IPS-20b (cell line): ENCODE results near the gene GNA14.

Experiments used
- H3K27ac ChIP-seq: one replicate; pipeline ENCODE4 v1.5.1; 2013; ENCODE audit warnings: low read length
- H3K27me3 ChIP-seq: 2 replicates; pipeline ENCODE4 v1.6.1; 2013; ENCODE audit warnings: mild to moderate bottlenecking, low read length, inconsistent platforms; ENCODE audit not compliant: insufficient read depth
- H3K36me3 ChIP-seq: 2 replicates; pipeline ENCODE4 v1.6.1; 2013; ENCODE audit warnings: low read depth, mild to moderate bottlenecking, inconsistent platforms, low read length, moderate library complexity; ENCODE audit not compliant: insufficient read depth
- H3K4me1 ChIP-seq: 2 replicates; pipeline ENCODE4 v1.6.1; 2013; ENCODE audit warnings: mild to moderate bottlenecking, control low read depth, inconsistent platforms, low read length, moderate library complexity; ENCODE audit not compliant: insufficient read depth
- H3K4me3 ChIP-seq: 2 replicates; pipeline ENCODE4 v1.5.1; 2013; ENCODE audit warnings: mild to moderate bottlenecking, low read length, inconsistent platforms
- H3K9ac ChIP-seq: 2 replicates; pipeline ENCODE4 v1.6.1; 2013; ENCODE audit warnings: low read depth, mild to moderate bottlenecking, inconsistent platforms, low read length, moderate library complexity
- H3K9me3 ChIP-seq: 2 replicates; pipeline ENCODE4 v1.6.1; 2013; ENCODE audit warnings: mild to moderate bottlenecking, low read depth, low read length, inconsistent platforms; ENCODE audit not compliant: insufficient read depth

The GNA14 gene

DNA sequence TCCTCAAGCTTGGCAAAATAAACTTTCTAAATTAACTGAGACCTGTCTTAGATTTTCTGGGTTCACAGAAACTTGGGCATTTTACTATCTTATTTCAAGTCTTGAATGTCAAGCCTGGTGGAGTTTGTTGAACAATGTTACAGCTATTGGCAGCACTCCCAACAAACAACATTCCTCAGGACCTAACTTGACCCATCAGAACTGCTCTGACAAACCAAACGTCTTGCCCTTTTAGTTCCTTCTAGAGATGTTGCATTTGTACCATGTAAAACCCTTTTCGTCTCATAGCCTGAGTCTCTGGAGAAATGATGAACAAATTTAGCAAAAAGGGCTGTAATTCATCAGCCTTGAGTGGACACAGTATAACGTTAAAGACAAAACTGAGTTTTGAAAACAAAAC, 51.1 kb downstream of the GNA14 start:
- H3K36me3 ChIP-seq = no peaks in the 10 kb centered on the region
- no peak overlapping the region for H3K4me3 ChIP-seq
- no peak overlapping the region for H3K9ac ChIP-seq
- H3K9me3 ChIP-seq = no peaks in the 10 kb centered on the region
- H3K4me1 ChIP-seq = peaks cover 26% of the 10 kb centered on the region
- H3K27ac ChIP-seq = no peak overlapping the region
- no peaks in the 10 kb centered on the region for H3K27me3 ChIP-seq

DNA sequence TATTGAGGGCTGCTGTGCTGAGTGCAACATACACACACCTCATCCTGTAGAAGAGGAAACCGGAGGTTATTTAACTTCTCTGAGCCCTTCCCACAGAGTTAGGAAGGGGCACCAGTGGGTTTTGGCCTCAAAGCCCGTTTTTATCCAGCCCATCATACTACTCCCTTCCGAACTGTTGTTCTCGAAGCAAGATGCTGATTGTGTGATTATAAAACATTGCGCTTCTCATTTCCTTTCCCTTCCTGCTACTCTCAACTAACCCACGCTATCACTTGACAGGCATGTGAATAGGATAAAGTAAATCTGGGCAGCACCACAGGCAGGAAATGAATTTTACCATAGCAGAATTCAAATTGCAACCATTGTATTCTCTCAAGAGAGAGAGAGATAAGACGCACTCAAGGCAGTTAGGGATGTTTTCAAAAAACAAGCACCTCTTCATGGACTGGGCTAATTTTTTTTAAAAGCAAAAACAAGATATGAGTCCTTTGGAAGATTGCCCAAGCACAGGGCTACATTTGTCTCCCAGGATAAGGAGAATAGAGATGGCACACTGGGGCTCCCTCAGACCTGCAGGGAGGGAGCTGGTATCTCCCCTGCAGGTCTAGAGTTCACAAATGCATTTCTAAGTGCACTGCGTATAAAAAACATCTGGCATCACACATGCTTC, 52.6 kb downstream of the GNA14 start:
- no peaks in the 10 kb centered on the region for H3K9me3 ChIP-seq
- no peaks in the 10 kb centered on the region for H3K27me3 ChIP-seq
- H3K27ac ChIP-seq = no peak overlapping the region
- peaks cover 13% of the 10 kb centered on the region; the same call in 1 of the 2 replicates for H3K4me1 ChIP-seq
- no peak overlapping the region for H3K9ac ChIP-seq
- no peak overlapping the region for H3K4me3 ChIP-seq
- H3K36me3 ChIP-seq = no peaks in the 10 kb centered on the region

DNA sequence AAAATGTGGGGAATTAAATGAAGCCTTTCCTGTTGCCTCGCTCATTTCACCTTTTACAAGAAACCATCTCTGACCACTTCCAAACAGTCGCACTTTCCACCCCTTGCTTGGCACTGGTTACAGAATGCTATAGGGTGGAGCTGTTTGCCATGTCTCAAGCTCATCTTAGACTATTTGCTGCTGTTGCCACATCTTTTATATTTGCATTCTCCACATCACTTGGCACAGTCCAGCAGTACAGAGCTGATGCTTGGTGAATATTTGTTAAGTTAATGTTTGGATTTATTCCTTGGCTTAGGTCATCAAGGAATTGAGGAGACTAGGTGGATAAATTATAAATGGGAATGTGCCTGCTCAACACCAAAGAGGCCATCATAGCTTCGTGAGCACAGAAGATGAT, 53.2 kb downstream of the GNA14 start:
- H3K9ac ChIP-seq = no peak overlapping the region
- peaks cover 13% of the 10 kb centered on the region; the same call in 1 of the 2 replicates for H3K4me1 ChIP-seq
- no peaks in the 10 kb centered on the region for H3K36me3 ChIP-seq
- H3K27me3 ChIP-seq = no peaks in the 10 kb centered on the region
- H3K27ac ChIP-seq = no peak overlapping the region
- H3K4me3 ChIP-seq = no peak overlapping the region
- H3K9me3 ChIP-seq = no peaks in the 10 kb centered on the region

DNA sequence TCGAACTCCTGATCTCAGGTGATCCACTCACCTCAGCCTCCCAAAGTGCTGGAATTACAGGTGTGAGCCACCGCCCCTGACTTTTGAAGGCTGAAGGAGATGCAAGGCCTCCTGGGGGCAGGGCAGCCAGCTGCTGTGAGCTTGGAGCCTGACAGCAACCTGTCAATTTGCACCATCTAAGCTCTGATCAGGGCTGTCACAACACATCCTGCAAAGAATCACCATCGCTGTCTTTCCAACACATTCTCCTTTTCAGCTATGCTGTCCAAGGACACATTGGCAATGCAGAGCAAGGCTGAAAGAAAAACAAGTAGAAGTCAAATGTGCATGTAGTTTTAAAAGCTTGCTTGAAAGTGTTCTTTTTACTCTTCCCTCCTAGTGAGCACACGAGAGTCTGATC, 54.6 kb downstream of the GNA14 start:
- H3K9me3 ChIP-seq = no peaks in the 10 kb centered on the region
- H3K36me3 ChIP-seq = no peaks in the 10 kb centered on the region
- H3K27ac ChIP-seq = no peak overlapping the region
- H3K27me3 ChIP-seq = no peaks in the 10 kb centered on the region
- no peak overlapping the region for H3K9ac ChIP-seq
- no peak overlapping the region for H3K4me3 ChIP-seq
- peaks cover 24% of the 10 kb centered on the region for H3K4me1 ChIP-seq

DNA sequence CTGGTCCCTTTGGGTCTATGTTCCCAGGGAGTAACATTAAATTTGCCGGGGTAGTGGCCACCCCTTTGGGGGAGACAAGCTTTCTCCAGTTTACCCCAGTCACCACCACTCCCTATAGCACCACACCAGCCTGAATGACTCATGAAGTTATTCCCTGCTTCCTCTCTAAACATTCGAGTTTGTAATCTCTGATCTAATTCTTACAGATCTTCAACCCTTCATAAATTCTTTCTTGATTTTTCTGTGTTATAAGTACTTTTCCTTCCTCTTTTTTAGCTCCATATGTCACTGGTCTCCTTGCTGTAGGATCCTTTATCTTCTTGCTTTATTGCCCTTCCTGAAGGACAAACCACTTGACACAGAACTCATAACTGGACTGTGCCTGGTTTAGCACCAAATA, 55.6 kb downstream of the GNA14 start:
- Histone ChIP-seq H3K4me1 (peaks cover 34% of the 10 kb centered on the region), H3K9me3 (no peaks in the 10 kb centered on the region), H3K36me3 (no peaks in the 10 kb centered on the region), H3K4me3 (no peak overlapping the region), H3K9ac (no peak overlapping the region), H3K27me3 (no peaks in the 10 kb centered on the region), H3K27ac (no peak overlapping the region)

DNA sequence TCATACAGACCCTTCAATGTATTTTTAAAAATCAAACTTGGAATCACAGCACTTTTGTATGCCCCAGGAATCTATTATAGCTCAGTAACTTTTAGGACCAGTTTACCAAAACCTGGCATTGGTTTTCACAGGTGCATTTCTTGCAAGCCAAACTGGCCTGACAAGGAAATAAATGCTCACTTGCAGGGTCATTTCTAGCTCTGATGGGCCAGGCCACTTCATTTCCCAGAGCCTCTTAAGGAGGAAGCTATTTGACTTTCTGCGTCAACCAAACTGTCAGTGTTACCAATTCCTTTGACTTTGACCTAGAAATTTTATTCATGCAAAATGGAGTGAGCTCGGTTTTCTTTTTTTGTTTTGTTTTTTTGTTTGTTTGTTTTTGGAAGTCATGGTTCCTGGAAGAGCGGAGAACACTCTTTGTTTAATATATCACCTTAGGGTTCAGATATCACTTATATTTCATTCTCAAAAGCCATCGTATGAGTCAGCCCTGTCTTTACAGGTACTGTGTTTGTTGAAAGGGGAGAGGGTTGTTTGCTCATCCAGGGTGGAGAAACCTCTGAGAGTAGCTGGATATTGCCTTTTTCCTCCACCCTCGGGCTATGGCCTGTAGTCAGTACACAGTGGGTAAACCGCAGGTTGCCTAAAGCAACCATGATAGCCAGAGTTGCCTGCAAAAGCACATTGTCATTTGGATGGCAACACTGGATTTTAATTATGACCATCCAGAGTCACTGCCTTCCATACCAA, 58.9 kb downstream of the GNA14 start:
- Histone ChIP-seq H3K9me3 (no peaks in the 10 kb centered on the region), H3K9ac (peak overlapping the region; percentile 31; the same call in 1 of the 2 replicates), H3K27ac (peak overlapping the region; percentile 10), H3K4me1 (peaks cover 49% of the 10 kb centered on the region), H3K36me3 (no peaks in the 10 kb centered on the region), H3K27me3 (no peaks in the 10 kb centered on the region), H3K4me3 (no peak overlapping the region)

DNA sequence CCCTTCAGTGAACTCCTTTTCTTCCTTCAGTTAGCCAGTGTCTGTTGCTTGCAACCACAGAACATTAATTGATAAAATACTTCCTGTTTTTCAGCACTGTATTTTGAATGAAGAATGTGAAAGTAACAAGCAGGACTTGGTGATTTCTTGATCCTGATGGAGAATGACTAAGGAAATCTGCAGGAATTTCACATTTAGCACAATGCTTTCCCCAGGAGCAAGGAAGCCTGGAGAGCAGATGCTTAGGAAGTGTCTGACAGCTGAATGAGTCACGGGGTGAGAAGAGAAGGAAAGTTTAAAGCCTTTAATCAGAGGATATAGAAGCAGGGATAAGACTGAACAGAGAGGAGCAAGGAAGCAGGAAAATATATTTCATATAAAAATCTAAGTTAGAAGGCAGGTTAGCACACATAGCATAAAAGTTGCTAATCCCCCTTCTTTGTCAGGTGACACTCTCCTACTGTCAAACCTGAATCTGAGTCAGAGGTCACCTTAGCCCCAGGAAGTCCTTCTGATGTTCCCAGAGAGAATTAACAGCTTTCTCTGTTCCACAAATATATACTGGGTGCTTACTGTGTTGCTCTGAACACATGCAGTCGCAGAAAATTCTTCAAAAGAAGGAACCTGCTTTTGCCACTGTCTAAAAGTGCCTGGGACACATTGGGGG, 59.7 kb downstream of the GNA14 start:
- H3K27me3 ChIP-seq = no peaks in the 10 kb centered on the region
- peaks cover 57% of the 10 kb centered on the region for H3K4me1 ChIP-seq
- H3K27ac ChIP-seq = peak overlapping the region; percentile 10
- peak overlapping the region; percentile 31; the same call in 1 of the 2 replicates for H3K9ac ChIP-seq
- no peak overlapping the region for H3K4me3 ChIP-seq
- H3K9me3 ChIP-seq = no peaks in the 10 kb centered on the region
- H3K36me3 ChIP-seq = no peaks in the 10 kb centered on the region

DNA sequence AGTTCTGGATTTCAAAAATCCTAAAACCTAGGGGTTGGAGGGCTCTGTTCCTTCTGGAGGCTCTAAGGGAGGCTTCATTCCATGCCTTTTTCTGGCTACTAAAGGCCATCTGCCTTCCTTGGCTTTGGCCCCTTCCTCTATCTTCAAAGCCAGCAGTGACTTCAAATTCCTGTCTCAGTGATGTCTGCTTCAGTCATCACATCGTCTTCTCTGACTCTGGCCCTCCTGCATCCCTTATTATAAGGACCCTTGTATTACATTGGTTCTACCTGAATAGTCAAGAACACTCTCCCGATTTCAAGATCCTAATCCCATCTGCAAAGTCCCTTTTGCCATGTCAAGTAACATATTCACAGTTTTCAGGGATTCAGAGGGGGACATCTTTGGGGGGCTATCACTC, 60.3 kb downstream of the GNA14 start:
- H3K9me3 ChIP-seq = no peaks in the 10 kb centered on the region
- no peaks in the 10 kb centered on the region for H3K27me3 ChIP-seq
- peak overlapping the region; percentile 10 for H3K27ac ChIP-seq
- H3K9ac ChIP-seq = peak overlapping the region; percentile 26; the same call in 1 of the 2 replicates
- no peak overlapping the region for H3K4me3 ChIP-seq
- no peaks in the 10 kb centered on the region for H3K36me3 ChIP-seq
- peaks cover 62% of the 10 kb centered on the region for H3K4me1 ChIP-seq

DNA sequence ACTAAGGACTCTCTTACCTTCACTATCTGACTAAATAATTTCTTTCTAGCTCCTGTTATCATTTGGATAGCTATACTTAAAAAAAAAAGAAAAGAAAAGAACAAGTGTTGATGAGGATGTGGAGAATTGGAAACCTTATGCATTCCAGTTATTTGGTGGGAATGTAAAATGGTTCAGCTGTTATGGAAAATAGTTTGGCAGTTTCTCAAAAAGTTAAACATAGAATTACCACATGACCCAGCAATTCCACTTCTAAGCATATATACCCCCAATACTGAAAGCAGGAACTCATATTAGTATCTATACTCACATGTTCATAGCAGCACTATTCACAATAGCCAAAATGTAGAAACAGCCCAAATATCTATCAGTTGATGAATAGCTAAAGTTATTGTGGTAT, 61.1 kb downstream of the GNA14 start:
- Histone ChIP-seq H3K27ac (no peak overlapping the region), H3K36me3 (no peaks in the 10 kb centered on the region), H3K27me3 (no peaks in the 10 kb centered on the region), H3K4me3 (no peak overlapping the region), H3K9ac (no peak overlapping the region), H3K9me3 (no peaks in the 10 kb centered on the region), H3K4me1 (peaks cover 64% of the 10 kb centered on the region)

DNA sequence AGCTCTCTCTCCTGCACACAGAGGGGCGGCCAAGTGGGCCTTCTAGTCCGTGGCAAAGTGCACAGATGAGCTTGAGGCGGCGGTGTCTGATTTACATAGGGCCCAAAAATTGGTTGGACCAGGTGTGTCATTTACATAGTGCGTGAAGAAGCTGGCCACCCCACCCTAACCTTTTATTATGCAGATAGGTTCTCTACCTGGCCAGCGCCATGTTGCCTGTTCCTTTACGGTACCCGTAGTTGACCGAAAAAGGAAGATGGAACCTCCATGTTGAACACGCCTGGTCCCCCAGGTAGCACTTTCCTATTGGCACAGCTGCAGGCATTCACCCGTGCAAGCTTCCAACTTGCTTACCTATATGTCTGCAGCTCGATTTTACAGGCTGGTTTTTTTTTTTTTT, 61.5 kb downstream of the GNA14 start:
- H3K4me3 ChIP-seq = no peak overlapping the region
- H3K27me3 ChIP-seq = no peaks in the 10 kb centered on the region
- H3K36me3 ChIP-seq = no peaks in the 10 kb centered on the region
- H3K4me1 ChIP-seq = peaks cover 64% of the 10 kb centered on the region
- H3K9me3 ChIP-seq = no peaks in the 10 kb centered on the region
- peak overlapping the region; percentile 92 for H3K27ac ChIP-seq
- H3K9ac ChIP-seq = no peak overlapping the region; the same call in 1 of the 2 replicates

DNA sequence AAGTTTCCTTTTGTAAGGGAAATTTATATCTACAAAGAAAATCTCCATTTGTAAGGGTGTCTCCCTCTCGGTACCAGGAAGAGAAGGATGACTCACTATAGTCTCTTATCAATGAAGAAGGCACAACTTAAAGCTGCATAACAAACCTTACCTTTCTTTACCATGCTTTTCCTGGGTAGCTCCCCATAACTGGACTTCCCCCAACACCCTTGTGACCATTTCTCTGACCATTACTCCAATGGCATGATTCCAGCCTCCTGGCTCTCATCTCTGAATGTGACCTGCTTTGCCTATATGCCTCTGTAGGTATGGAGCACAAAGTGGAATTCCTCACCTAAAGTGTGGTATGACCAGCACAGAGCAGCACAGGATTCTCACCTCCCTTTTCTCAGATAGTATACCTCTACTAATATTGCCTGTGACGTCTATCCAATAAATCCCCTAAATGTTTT, 62.8 kb downstream of the GNA14 start:
- Histone ChIP-seq H3K4me3 (peak overlapping the region; percentile 48; the same call in 1 of the 2 replicates), H3K9me3 (no peaks in the 10 kb centered on the region), H3K27ac (peak overlapping the region; percentile 92), H3K27me3 (no peaks in the 10 kb centered on the region), H3K4me1 (peaks cover 64% of the 10 kb centered on the region), H3K36me3 (no peaks in the 10 kb centered on the region), H3K9ac (peak overlapping the region; percentile 71)
